ENCODE data around the gene TMEM164. TPM values are rescaled to one million over a fixed set of nuclear protein-coding genes. Genes with fewer than 3 reads are reported as not detected.

TMEM164 gene
- total RNA-seq = 10 to 100 TPM in 5 of 6 donors, 1 to 10 TPM in 1; 8.1 to 21.3 (median 13.0) TPM
- polyA plus RNA-seq = 10 to 100 TPM in 1 of 2 donors, 1 to 10 TPM in 1; 7.3 to 11.1 TPM

- peaks cover 0 to 4% (median 0%) of the 10 kb centered on the region in 4 donors for H3K27me3 ChIP-seq
- WGBS, 2 donors = 1 to 25% methylated on average over 38 to 79 of the region's 83 CpGs
- peak within 1 kb of the TSS; percentile 39 to 86 (median 65) for H3K27ac ChIP-seq
- intact Hi-C loops (cut with DNase I) = no loop called here
- H3K9me3 ChIP-seq = no peaks in the 10 kb centered on the region
- ATAC-seq = peak; percentile 85 to 92 (median 90)
- no peaks in the 10 kb centered on the region for H3K36me3 ChIP-seq
- peak within 1 kb of the TSS; percentile 36 to 55 (median 46) for H3K4me3 ChIP-seq
- TF ChIP-seq CTCF (IDR thresholded peaks at IDR 0.05) = no peak
- FAIRE-seq = no peak
- H3K4me1 ChIP-seq = peaks cover 0 to 10% (median 0%) of the 10 kb centered on the region in 3 donors
- DNase-seq = peak; percentile 78 to 92 (median 86)
Measured at GRCh38 chrX:110002300-110003166, at the start of gene TMEM164. TSS of gene TMEM164 (plus strand) at chrX:110003114. CDS start at chrX:110003775, 661 bp downstream.

GRCh38 chrX:109954333-109954732 lies 48.6 kb upstream of the TMEM164 start:
- no peak overlapping the region for H3K4me3 ChIP-seq
- no peaks in the 10 kb centered on the region for H3K4me1 ChIP-seq
- no peak overlapping the region for H3K27ac ChIP-seq
- no peaks in the 10 kb centered on the region for H3K36me3 ChIP-seq
- DNase-seq (no peak), FAIRE-seq (no peak), ATAC-seq (no peak)
- peaks cover 0 to 3% (median 0%) of the 10 kb centered on the region in 4 donors for H3K27me3 ChIP-seq
- no peak for TF ChIP-seq CTCF (IDR thresholded peaks at IDR 0.05)
- intact Hi-C loops (cut with DNase I) = no loop called here
- no peaks in the 10 kb centered on the region for H3K9me3 ChIP-seq
- WGBS, 2 donors = 71 to 76% methylated on average over 2 of the region's 2 CpGs

GRCh38 chrX:109954955-109955354 lies 48.0 kb upstream of the TMEM164 start:
- H3K4me1 ChIP-seq = no peaks in the 10 kb centered on the region
- WGBS, 2 donors = 14 to 29% methylated on average over 1 of the region's 1 CpG
- no peak overlapping the region for H3K4me3 ChIP-seq
- DNase-seq = no peak
- intact Hi-C loops (cut with DNase I) = no loop called here
- H3K27ac ChIP-seq = no peak overlapping the region
- TF ChIP-seq CTCF (IDR thresholded peaks at IDR 0.05) = no peak
- H3K36me3 ChIP-seq = no peaks in the 10 kb centered on the region
- peaks cover 0 to 3% (median 0%) of the 10 kb centered on the region in 4 donors for H3K27me3 ChIP-seq
- ATAC-seq = no peak
- H3K9me3 ChIP-seq = no peaks in the 10 kb centered on the region
- FAIRE-seq = no peak

GRCh38 chrX:109958266-109958665 lies 44.6 kb upstream of the TMEM164 start:
- Histone ChIP-seq H3K36me3 (no peaks in the 10 kb centered on the region), H3K27ac (no peak overlapping the region), H3K27me3 (peaks cover 0 to 3% (median 0%) of the 10 kb centered on the region in 4 donors), H3K4me1 (no peaks in the 10 kb centered on the region), H3K9me3 (no peaks in the 10 kb centered on the region), H3K4me3 (no peak overlapping the region)
- FAIRE-seq (no peak), DNase-seq (no peak), ATAC-seq (no peak)
- intact Hi-C loops (cut with DNase I) = no loop called here
- TF ChIP-seq CTCF (IDR thresholded peaks at IDR 0.05) = no peak

GRCh38 chrX:109959356-109959871 lies 43.5 kb upstream of the TMEM164 start:
- Histone ChIP-seq H3K4me1 (no peaks in the 10 kb centered on the region), H3K27me3 (peaks cover 0 to 3% (median 0%) of the 10 kb centered on the region in 4 donors), H3K27ac (no peak overlapping the region), H3K9me3 (no peaks in the 10 kb centered on the region), H3K4me3 (no peak overlapping the region), H3K36me3 (no peaks in the 10 kb centered on the region)
- DNase-seq = no peak
- TF ChIP-seq CTCF (IDR thresholded peaks at IDR 0.05) = no peak
- intact Hi-C loops (cut with DNase I) = no loop called here
- ATAC-seq = no peak
- no peak for FAIRE-seq

Measured in pancreas (tissue), 10 donors.